22Rv1 (cell line): Measurements from ENCODE around the gene GLCE.

ENCODE experiments used
- H3K27ac ChIP-seq: fragments of 450-650 bp; 2 replicates; pipeline ENCODE4 v1.5.1; 2017
- CTCF ChIP-seq: fragments of 450-650 bp; IDR thresholded peaks from 2 replicates; pipeline ENCODE4 v1.5.1; 2017; ENCODE audit warnings: mild to moderate bottlenecking
- ZFX ChIP-seq: fragments of 450-650 bp; IDR thresholded peaks from 2 replicates; pipeline ENCODE4 v1.6.1; 2017; ENCODE audit warnings: antibody characterized with exemption, borderline replicate concordance

Gene GLCE

GRCh38 chr15:69302929-69303328 lies 142.5 kb downstream of the GLCE start:
- TF ChIP-seq ZFX (no peak), CTCF (no peak)
- no peak overlapping the region for H3K27ac ChIP-seq

- H3K27ac ChIP-seq, result no peak overlapping the region
- TF ChIP-seq ZFX, result no peak
- peak; percentile 47 for TF ChIP-seq CTCF
These were observed 143.1 kb downstream of the GLCE start for GRCh38 chr15:69303337-69304181.

GRCh38 chr15:69304182-69304545 lies 143.7 kb downstream of the GLCE start:
- no peak for TF ChIP-seq ZFX
- no peak for TF ChIP-seq CTCF
- no peak overlapping the region for H3K27ac ChIP-seq

GRCh38 chr15:69305204-69305931 lies 144.9 kb downstream of the GLCE start:
- H3K27ac ChIP-seq, result no peak overlapping the region
- TF ChIP-seq CTCF, result no peak
- no peak for TF ChIP-seq ZFX

GRCh38 chr15:69305933-69306568 lies 145.6 kb downstream of the GLCE start:
- no peak overlapping the region for H3K27ac ChIP-seq
- no peak for TF ChIP-seq ZFX
- TF ChIP-seq CTCF, result no peak

- TF ChIP-seq CTCF (no peak), ZFX (no peak)
- H3K27ac ChIP-seq, result no peak overlapping the region
These were observed 147.5 kb downstream of the GLCE start for GRCh38 chr15:69307939-69308338.
